ENCODE results near the gene TOP2B.

Gene TOP2B

DNA sequence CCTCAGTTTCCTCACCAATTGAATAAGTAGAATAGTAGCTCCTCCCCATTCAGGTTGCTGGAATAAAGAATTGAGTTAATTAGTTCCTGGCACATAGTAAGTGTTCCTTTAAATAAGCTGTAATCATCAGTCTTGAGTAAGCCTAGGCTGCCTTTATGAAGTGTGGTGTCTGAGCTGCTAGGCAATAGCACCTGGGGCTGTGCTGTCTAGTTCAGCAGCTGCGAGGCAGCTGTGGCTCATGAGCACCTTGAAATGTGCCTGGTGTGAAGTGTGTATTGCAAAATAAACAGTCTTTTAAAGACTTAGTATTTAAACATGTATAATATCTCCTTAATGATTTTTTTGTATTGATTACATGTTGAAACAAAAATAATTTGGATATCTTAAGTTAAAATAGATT lies 77.6 kb downstream of the TOP2B start:
- Mint-ChIP-seq H3K27ac (no peak overlapping the region), H3K36me3 (ENCODE audit: low read depth) (no peaks in the 10 kb centered on the region), H3K4me3 (no peak overlapping the region), H3K9me3 (no peaks in the 10 kb centered on the region), H3K27me3 (no peaks in the 10 kb centered on the region), H3K4me1 (no peaks in the 10 kb centered on the region)
- DNase-seq: no peak
- ATAC-seq: no peak

DNA sequence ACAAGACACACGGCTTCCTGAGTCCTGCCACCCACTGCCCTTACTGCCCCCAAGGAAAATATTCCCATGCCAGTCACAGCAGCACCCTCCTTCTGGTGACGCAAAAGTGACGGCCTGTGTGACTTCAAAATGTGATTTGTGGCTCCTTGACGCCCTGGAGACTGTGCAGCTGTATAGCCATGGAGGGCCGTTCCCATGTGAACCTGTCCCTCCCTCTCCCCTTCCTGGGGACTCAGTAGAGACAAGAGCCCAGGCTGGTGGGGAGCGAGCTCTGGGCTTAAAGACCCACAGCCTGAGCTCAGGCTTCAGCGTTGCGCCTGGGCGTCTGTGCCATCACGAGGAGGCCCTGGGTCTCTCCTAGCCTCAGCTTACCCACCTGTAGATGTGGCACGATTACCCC lies 78.2 kb downstream of the TOP2B start:
- Mint-ChIP-seq H3K9me3 (no peaks in the 10 kb centered on the region), H3K27ac (no peak overlapping the region), H3K4me3 (no peak overlapping the region), H3K4me1 (no peaks in the 10 kb centered on the region), H3K27me3 (no peaks in the 10 kb centered on the region), H3K36me3 (ENCODE audit: low read depth) (no peaks in the 10 kb centered on the region)
- DNase-seq: no peak
- no peak for ATAC-seq

DNA sequence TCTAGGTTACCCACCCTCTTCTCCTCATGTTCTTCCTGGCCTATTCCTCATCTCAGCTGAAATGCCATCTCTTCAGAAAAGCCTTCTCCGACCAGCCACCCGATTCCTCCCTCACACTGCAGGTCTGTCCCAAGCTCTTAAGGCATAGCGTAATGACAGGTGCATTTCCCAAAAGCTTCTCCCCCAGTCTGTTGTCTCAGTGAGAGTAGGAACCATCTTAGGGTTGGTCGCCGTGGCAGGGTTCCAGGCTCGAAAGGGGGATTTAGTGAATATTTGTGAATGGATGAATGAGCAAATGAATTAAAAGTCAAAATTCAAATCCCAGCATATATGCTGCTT lies 78.6 kb downstream of the TOP2B start:
- H3K4me1 Mint-ChIP-seq: no peaks in the 10 kb centered on the region
- H3K27ac Mint-ChIP-seq: no peak overlapping the region
- H3K9me3 Mint-ChIP-seq: no peaks in the 10 kb centered on the region
- DNase-seq (no peak), ATAC-seq (no peak)
- H3K27me3 Mint-ChIP-seq: no peaks in the 10 kb centered on the region
- H3K36me3 Mint-ChIP-seq (ENCODE audit: low read depth): no peaks in the 10 kb centered on the region
- H3K4me3 Mint-ChIP-seq: no peak overlapping the region

DNA sequence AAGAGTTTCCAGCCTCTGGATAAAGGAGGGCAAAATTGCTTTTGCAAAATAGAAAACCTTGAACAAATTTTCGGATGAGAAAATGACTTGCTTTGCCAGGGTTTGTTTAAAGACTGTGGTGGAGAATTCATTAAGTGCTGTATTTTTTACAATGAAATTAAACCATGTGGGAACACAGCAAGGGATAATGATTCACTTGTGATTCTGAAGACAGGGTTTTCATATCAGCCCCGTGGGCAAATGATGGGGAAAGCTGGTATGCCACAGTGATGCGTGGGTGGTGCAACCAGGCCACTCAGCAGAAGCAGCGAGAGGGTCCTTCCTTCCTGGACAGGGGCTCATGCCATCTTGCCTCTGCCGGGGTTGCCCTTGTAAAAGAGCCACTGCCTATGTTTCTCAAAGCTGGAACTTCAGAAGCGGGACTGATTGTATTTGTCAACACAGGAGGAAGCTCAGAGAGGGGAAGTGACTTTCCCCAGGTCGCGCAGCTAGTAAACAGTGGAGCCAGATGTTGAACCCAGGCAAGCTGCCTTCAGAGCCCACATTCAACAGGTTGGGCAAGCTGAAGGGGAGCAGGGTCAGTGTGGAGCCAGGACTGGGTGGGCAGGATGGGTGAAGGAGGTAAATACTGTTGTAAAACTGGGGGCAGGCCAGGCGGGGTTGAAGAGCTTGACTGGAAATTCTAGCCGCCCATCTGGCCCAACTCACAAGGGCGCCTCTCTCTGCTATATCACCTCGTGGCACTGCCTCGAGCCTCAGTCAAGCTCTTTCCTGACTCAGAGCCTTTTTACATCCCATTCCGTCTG lies 79.1 kb downstream of the TOP2B start:
- ATAC-seq: no peak
- no peak overlapping the region for H3K27ac Mint-ChIP-seq
- H3K36me3 Mint-ChIP-seq (ENCODE audit: low read depth): no peaks in the 10 kb centered on the region
- DNase-seq: no peak
- no peaks in the 10 kb centered on the region for H3K27me3 Mint-ChIP-seq
- no peak overlapping the region for H3K4me3 Mint-ChIP-seq
- H3K4me1 Mint-ChIP-seq: no peaks in the 10 kb centered on the region
- no peaks in the 10 kb centered on the region for H3K9me3 Mint-ChIP-seq

DNA sequence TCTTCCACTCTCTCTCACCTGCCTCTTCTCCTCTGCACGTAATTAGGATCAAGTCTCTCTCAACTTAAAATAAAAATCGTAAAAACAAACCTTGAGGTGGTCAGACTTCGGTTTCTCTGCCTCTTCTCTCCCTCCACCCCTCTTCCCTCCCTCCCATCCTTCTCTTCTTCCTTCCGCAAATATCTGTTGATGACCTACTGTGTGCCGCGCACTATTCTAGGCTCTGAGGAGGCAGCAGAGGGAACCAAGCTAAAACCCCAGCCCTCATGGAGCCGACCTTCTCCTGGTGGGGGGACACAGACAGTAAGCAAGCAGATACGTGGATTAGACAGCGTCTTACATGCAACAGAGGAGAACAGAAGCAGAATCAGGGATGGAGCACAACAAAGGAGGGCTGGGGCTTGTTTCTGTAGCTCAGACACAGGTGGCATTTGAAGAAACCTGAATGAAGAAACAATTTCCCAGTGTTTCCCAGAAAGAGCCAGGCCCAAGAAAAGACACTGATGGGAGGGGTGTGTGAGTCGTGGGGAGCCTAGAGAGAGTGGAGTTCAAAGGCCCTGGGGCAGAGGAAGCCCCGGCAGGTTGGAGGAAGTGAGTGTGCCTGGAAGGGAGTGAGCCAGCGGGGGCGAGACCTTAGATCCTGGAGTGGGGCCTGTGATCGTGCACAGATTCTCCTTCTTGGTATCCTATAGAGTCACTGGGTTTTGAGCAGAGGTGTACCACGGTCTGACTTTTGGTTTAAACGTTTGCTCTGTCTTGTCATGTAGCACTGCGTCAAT lies 80.5 kb downstream of the TOP2B start:
- DNase-seq (no peak), ATAC-seq (no peak)
- Mint-ChIP-seq H3K27ac (no peak overlapping the region), H3K36me3 (ENCODE audit: low read depth) (no peaks in the 10 kb centered on the region), H3K9me3 (no peaks in the 10 kb centered on the region), H3K4me3 (no peak overlapping the region), H3K4me1 (no peaks in the 10 kb centered on the region), H3K27me3 (no peaks in the 10 kb centered on the region)

DNA sequence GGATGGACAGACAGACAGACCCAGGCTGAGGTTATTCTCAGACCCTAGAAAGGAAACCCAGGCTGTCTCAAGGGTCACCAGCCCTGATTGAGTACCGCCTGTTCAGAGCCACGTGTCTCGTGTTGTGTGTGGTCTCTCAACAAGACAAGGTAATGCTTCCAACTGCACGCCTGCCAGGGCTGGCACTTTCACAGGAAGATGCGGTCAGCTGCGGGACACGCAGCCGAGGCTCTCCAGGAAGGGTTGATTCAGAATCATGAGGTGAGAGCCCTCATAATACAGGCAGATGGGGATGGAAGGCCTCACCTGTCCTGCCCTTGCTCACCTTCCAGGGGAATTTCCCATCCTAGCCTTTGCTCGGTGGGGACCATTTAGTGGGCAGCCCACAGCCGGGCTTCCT lies 81.4 kb downstream of the TOP2B start:
- no peaks in the 10 kb centered on the region for H3K4me1 Mint-ChIP-seq
- H3K27ac Mint-ChIP-seq: no peak overlapping the region
- DNase-seq (no peak), ATAC-seq (no peak)
- no peak overlapping the region for H3K4me3 Mint-ChIP-seq
- H3K27me3 Mint-ChIP-seq: no peaks in the 10 kb centered on the region
- no peaks in the 10 kb centered on the region for H3K36me3 Mint-ChIP-seq (ENCODE audit: low read depth)
- no peaks in the 10 kb centered on the region for H3K9me3 Mint-ChIP-seq

DNA sequence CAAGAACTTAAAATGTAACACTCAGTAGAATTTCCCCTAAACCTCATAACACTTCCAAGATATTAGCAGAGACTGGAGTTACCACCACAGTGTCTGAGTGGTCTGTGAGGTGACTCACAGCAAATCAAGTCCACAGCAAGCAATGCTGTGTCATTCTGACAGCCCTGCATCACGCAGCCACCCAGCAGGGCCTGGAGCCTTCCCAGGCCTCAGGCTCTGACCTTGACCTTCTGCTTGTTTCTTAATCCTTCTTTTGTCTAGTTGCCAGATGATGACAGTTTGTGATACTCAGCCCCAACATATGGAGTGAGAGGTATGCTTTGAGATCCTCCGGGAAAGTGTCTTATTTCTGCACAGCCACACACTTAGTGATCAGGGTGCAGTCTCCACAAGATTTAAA lies 82.5 kb downstream of the TOP2B start:
- Mint-ChIP-seq H3K4me1 (no peaks in the 10 kb centered on the region), H3K27ac (no peak overlapping the region)

DNA sequence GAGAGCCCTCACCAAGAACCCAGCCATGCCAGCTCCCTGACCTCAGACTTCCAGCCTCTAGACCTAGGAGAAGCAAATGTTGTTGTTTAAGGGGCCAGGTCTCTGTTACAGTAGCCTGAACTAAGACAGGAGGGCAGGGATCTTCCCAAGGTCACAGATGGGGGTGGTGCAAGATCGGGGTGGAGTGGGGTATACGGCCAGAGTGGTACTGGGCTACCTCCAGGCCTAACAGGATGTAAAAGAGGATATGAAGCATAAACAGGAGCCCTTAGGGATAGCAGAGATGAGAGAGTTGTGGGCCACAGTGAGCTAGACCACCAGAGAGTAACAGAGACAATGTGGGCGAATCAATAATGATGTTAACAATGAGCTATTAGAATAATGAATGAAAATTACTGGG lies 82.9 kb downstream of the TOP2B start:
- H3K9me3 Mint-ChIP-seq: no peaks in the 10 kb centered on the region
- H3K36me3 Mint-ChIP-seq (ENCODE audit: low read depth): no peaks in the 10 kb centered on the region
- H3K27me3 Mint-ChIP-seq: peaks cover 2% of the 10 kb centered on the region
- DNase-seq (no peak), ATAC-seq (no peak)
- H3K4me3 Mint-ChIP-seq: no peak overlapping the region
- H3K27ac Mint-ChIP-seq: no peak overlapping the region
- no peaks in the 10 kb centered on the region for H3K4me1 Mint-ChIP-seq

More for the DNA sequence above, 82.5 kb downstream of the TOP2B start:
- Mint-ChIP-seq H3K4me3 (no peak overlapping the region), H3K9me3 (no peaks in the 10 kb centered on the region), H3K27me3 (peaks cover 1% of the 10 kb centered on the region), H3K36me3 (ENCODE audit: low read depth) (no peaks in the 10 kb centered on the region)
- ATAC-seq (peak; percentile 57), DNase-seq (no peak)

DNA sequence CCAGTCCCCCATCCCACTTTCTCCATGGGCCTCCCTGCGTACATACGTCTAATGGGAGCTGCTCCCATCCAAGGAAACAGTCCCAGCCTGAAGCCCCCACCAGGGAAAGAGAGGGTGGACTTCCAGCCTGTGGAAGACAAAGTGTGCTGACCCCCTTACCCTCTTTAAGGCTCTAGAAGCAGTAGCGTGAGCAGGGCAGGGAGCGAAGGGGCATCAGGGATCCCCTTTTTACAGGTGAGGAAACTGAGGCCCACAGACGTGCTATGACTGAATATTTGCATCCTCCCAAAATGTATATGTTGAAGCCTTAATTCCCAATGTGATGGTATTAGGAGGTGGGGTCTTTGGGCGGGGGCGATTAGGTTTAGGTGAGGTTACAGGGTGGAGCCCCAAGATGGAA lies 83.4 kb downstream of the TOP2B start:
- H3K36me3 Mint-ChIP-seq (ENCODE audit: low read depth): no peaks in the 10 kb centered on the region
- no peak overlapping the region for H3K27ac Mint-ChIP-seq
- no peaks in the 10 kb centered on the region for H3K9me3 Mint-ChIP-seq
- no peaks in the 10 kb centered on the region for H3K4me1 Mint-ChIP-seq
- H3K27me3 Mint-ChIP-seq: peaks cover 4% of the 10 kb centered on the region
- ATAC-seq: no peak
- no peak for DNase-seq
- H3K4me3 Mint-ChIP-seq: no peak overlapping the region

DNA sequence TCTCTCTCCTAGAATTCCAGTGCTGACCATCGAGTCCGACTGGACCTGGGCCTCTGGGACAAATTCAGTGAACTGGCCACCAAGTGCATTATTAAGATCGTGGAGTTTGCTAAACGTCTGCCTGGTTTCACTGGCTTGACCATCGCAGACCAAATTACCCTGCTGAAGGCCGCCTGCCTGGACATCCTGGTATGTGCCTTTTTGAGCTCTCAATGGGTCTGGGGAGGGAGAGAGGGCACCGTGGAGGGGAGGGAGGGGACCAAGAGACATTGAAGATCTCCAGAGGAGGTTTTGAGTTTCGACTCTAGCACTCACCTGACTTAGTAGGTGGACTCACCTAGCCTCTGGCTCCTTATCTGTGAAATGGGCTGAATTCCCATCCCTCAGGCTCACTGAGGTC lies 84.2 kb downstream of the TOP2B start:
- Mint-ChIP-seq H3K27ac (no peak overlapping the region), H3K36me3 (ENCODE audit: low read depth) (no peaks in the 10 kb centered on the region), H3K4me3 (no peak overlapping the region), H3K4me1 (no peaks in the 10 kb centered on the region), H3K9me3 (no peaks in the 10 kb centered on the region), H3K27me3 (peaks cover 4% of the 10 kb centered on the region)
- DNase-seq (no peak), ATAC-seq (no peak)

DNA sequence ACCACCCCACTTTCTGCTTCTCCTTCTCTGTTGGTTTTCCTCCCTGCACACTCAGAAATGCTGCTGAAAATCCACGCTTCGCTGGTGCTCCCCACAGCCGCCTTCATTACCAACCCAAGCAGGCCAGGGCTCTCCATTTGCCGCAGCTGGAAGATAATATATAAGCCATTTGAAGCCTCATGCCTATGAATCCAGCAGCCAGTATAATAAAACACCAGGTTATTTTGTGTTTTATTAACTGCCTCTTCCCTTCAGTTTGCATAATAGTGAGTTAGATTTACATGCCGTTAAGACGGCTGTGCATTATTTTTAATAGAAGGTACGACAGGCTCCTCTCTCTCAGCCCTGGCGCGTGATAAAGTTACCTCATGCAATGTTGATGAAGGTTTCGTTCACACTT lies 86.6 kb downstream of the TOP2B start:
- DNase-seq: no peak
- H3K9me3 Mint-ChIP-seq: no peaks in the 10 kb centered on the region
- H3K27me3 Mint-ChIP-seq: peaks cover 4% of the 10 kb centered on the region
- no peak overlapping the region for H3K4me3 Mint-ChIP-seq
- ATAC-seq: no peak
- H3K27ac Mint-ChIP-seq: no peak overlapping the region
- H3K4me1 Mint-ChIP-seq: no peaks in the 10 kb centered on the region
- no peaks in the 10 kb centered on the region for H3K36me3 Mint-ChIP-seq (ENCODE audit: low read depth)

DNA sequence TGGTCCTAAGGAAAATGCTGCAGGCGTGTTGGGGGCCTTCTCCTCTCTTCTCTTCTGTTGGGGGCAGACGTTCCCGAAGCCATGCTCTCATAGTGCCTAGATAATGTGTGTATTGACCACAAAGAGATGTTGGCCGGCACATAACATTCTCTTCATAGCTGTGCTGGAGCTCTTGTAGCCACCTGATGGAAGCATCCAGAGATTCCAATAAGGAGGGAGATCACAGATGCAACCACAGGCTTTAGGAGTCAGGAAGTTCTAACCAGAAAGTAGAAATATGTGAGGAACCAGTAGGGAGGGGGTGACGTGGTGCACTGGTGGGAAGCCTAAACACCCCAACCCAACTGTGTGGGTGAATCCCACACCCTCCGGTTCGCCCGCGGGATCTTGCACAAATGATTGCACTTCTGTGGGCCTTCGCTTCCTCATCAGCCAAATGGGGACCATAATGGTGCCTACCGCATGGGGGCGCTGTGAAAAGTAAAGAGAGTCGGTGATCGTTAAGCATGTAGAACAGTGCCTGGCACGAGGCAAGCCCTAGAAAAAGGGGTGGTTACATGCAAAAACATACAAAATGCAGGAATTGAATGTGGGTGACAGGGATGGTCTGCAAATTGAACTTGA lies 87.8 kb downstream of the TOP2B start:
- ATAC-seq: no peak
- H3K9me3 Mint-ChIP-seq: no peaks in the 10 kb centered on the region
- no peak overlapping the region for H3K4me3 Mint-ChIP-seq
- H3K36me3 Mint-ChIP-seq (ENCODE audit: low read depth): no peaks in the 10 kb centered on the region
- no peak for DNase-seq
- no peaks in the 10 kb centered on the region for H3K4me1 Mint-ChIP-seq
- H3K27ac Mint-ChIP-seq: no peak overlapping the region
- H3K27me3 Mint-ChIP-seq: peaks cover 4% of the 10 kb centered on the region

DNA sequence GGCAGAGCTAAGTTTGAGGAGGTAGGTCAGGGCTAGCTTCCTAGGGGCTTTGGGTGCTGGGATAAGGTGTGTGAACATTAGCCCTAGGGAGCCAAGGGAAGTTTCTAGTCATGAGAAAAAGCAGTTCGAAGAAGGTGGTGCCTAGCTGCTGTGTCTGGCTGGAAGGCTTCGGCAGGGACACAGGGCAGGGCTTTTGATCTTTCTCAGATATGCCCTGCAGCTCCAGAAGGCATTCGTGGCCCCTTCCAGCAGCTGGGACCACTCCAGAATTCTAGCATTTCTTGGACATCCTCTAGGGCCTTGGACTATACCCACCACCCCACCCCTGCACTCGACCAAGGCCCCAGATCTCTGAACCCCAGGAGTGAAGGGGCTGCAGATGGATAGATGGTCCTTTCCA lies 88.6 kb downstream of the TOP2B start:
- ATAC-seq (no peak), DNase-seq (no peak)
- H3K4me1 Mint-ChIP-seq: no peaks in the 10 kb centered on the region
- H3K27ac Mint-ChIP-seq: no peak overlapping the region
- H3K27me3 Mint-ChIP-seq: peaks cover 4% of the 10 kb centered on the region
- no peaks in the 10 kb centered on the region for H3K36me3 Mint-ChIP-seq (ENCODE audit: low read depth)
- no peaks in the 10 kb centered on the region for H3K9me3 Mint-ChIP-seq
- H3K4me3 Mint-ChIP-seq: no peak overlapping the region

DNA sequence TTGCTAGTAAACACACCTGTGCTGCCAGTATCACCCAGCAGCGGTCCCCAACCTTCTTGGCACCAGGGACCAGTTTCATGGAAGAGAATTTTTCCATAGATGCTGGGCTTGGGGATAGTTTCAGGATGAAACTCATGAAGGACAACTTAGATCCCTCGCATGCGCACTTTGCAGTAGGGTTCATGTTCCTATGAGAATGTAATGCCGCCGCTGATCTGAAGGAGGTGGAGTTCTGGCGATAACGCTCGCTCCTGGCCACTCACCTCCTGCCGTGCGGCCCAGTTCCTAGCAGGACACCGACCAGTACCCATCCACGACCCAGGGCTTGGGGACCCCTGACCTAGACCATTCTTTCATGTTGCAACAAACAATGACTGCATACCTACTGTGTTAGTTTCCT lies 89.7 kb downstream of the TOP2B start:
- no peaks in the 10 kb centered on the region for H3K9me3 Mint-ChIP-seq
- H3K36me3 Mint-ChIP-seq (ENCODE audit: low read depth): no peaks in the 10 kb centered on the region
- ATAC-seq (no peak), DNase-seq (no peak)
- peaks cover 4% of the 10 kb centered on the region for H3K27me3 Mint-ChIP-seq
- H3K4me1 Mint-ChIP-seq: no peaks in the 10 kb centered on the region
- H3K4me3 Mint-ChIP-seq: no peak overlapping the region
- no peak overlapping the region for H3K27ac Mint-ChIP-seq

DNA sequence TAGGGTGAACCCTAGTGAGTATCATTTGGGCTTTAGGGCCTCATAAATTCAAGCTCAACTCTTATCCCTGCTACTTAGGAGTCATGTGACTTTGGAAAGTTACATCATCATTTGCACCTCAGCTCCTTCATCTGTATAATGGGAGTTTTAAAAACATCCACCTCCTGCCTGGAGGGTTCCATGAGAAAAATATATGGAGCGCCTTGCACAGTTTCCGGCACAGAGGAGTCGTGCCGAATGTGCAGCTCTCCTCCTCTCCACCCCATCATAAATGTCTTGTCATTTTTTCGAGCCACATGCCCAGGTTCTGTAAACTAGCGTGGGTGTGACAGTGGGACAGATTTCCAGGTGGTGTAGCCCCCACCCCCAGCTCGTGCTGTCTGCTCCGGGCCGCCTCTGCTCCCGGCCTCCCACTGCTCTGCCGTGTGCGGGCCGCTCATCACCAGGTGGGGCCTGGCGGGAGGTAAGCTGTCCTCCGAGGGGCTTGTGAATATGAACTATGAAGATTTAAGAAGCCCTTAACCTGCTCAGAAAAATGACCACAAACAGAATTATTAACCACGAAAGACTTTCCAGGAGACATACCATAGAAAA lies 90.4 kb downstream of the TOP2B start:
- H3K27me3 Mint-ChIP-seq: peaks cover 4% of the 10 kb centered on the region
- ATAC-seq (no peak), DNase-seq (no peak)
- no peaks in the 10 kb centered on the region for H3K9me3 Mint-ChIP-seq
- no peaks in the 10 kb centered on the region for H3K36me3 Mint-ChIP-seq (ENCODE audit: low read depth)
- H3K4me3 Mint-ChIP-seq: no peak overlapping the region
- no peak overlapping the region for H3K27ac Mint-ChIP-seq
- H3K4me1 Mint-ChIP-seq: no peaks in the 10 kb centered on the region

Measured in activated naive CD8-positive, alpha-beta T cell treated with anti-CD3 and anti-CD28 coated beads, Interleukin-2, amount 50 U/mL, for 24 hours (primary cell).